Fibroblast of mammary gland (primary cell): ENCODE data around the gene JAKMIP1.
"Not testable (repeated sequence)": the region's sequence is repeated elsewhere in the genome, so short reads cannot be mapped to it uniquely, and the experiment has no call there.

ENCODE experiments used
- DNase-seq: peaks from one replicate; pipeline ENCODE4 v3.0.0-alpha.2; 2010; ENCODE audit warnings: low read depth
- H3K4me3 ChIP-seq: 2 replicates; pipeline ENCODE4 v1.5.1; 2011; ENCODE audit warnings: low read depth, mild to moderate bottlenecking, low read length, moderate library complexity; ENCODE audit not compliant: control insufficient read depth
- CTCF ChIP-seq: conservative IDR thresholded peaks from 2 replicates; pipeline ENCODE4 v1.5.1; 2011; ENCODE audit warnings: low read depth, low read length, inconsistent platforms; ENCODE audit not compliant: control insufficient read depth, insufficient read depth

JAKMIP1 gene

GRCh38 chr4:5996641-5997040, 203.7 kb downstream of the JAKMIP1 start:
- H3K4me3 ChIP-seq = no peak overlapping the region
- DNase-seq = no peak
- TF ChIP-seq CTCF = no peak

- no peak for TF ChIP-seq CTCF
- DNase-seq = no peak
- H3K4me3 ChIP-seq = no peak overlapping the region
Measured at GRCh38 chr4:5995901-5996623, 204.3 kb downstream of the JAKMIP1 start.

GRCh38 chr4:5993876-5994811, 206.2 kb downstream of the JAKMIP1 start:
- no peak for DNase-seq
- no peak for TF ChIP-seq CTCF
- H3K4me3 ChIP-seq = no peak overlapping the region

GRCh38 chr4:5993346-5993745, 207.0 kb downstream of the JAKMIP1 start:
- not testable (repeated sequence) for DNase-seq, H3K4me3 ChIP-seq

GRCh38 chr4:5992828-5993321, 207.5 kb downstream of the JAKMIP1 start:
- TF ChIP-seq CTCF = no peak
- DNase-seq = no peak
- H3K4me3 ChIP-seq = no peak overlapping the region

- no peak for DNase-seq
- no peak overlapping the region for H3K4me3 ChIP-seq
- TF ChIP-seq CTCF = no peak
Measured at GRCh38 chr4:5992171-5992827, 208.1 kb downstream of the JAKMIP1 start.
